PC-9 (cell line): ENCODE measurements around the gene ANKDD1A. TPM values are rescaled to one million over a fixed set of nuclear protein-coding genes. Genes with fewer than 3 reads are reported as not detected.

Experiments
- BruUV-seq: library from RNA; stranded (reverse); fragments of 400-500 nt; replicated peaks from 2 replicates; lab custom pipeline; 2021; lab: Mats Ljungman, UMichigan
- CTCF ChIA-PET: fragments of 300-600 bp; sonication (Branson Sonifier 250); formaldehyde crosslinking; loops from one replicate; lab custom pipeline; 2022; ENCODE audit warnings: antibody characterized with exemption; lab: Charles Lee
- POLR2A ChIA-PET: fragments of 300-600 bp; sonication (Branson Sonifier 250); formaldehyde crosslinking; loops from one replicate; lab custom pipeline; 2022; ENCODE audit warnings: antibody characterized with exemption; ENCODE audit not compliant: unreplicated experiment; lab: Charles Lee
- DNase-seq, 2 experiments: peaks; one replicate each; pipeline versions ENCODE4 v3.0.0 to v3.0.0-alpha.2; 2015 to 2022; ENCODE audit warnings: mixed read lengths in 1 of 2
- H2AFZ ChIP-seq: fragments of 200-600 bp; sonication (generic); 2 replicates; pipeline ENCODE4 v1.8.1; 2017; ENCODE audit warnings: antibody characterized with exemption
- H3F3A ChIP-seq: fragments of 200-600 bp; sonication (generic); 2 replicates; pipeline ENCODE4 v1.8.1; 2017; ENCODE audit warnings: antibody characterized with exemption, mild to moderate bottlenecking, low read depth; ENCODE audit not compliant: insufficient read depth
- H3K27ac ChIP-seq: fragments of 200-600 bp; sonication (generic); 2 replicates; pipeline ENCODE4 v1.6.1; 2016; ENCODE audit warnings: mixed run types
- H3K27me3 ChIP-seq: fragments of 200-600 bp; sonication (generic); 2 replicates; pipeline ENCODE4 v1.6.1; 2016; ENCODE audit warnings: low read depth, mixed run types; ENCODE audit not compliant: insufficient read depth
- H3K36me3 ChIP-seq: fragments of 200-600 bp; sonication (generic); 2 replicates; pipeline ENCODE4 v1.6.1; 2016; ENCODE audit warnings: low read depth, mixed run types
- H3K4me1 ChIP-seq: fragments of 200-600 bp; sonication (generic); replicated peaks from 2 replicates; pipeline ENCODE4 v1.6.1; 2016; ENCODE audit warnings: mixed run types; ENCODE audit not compliant: insufficient read depth
- H3K4me2 ChIP-seq: fragments of 200-600 bp; sonication (generic); 2 replicates; pipeline ENCODE4 v1.6.1; 2017; ENCODE audit warnings: mixed run types
- H3K4me3 ChIP-seq: fragments of 200-600 bp; sonication (generic); 2 replicates; pipeline ENCODE4 v1.6.1; 2016; ENCODE audit warnings: mixed run types
- H3K79me2 ChIP-seq: fragments of 200-600 bp; sonication (generic); 2 replicates; pipeline ENCODE4 v1.6.1; 2017; ENCODE audit warnings: low read depth, mixed run types
- H3K9me2 ChIP-seq: fragments of 200-600 bp; sonication (generic); 2 replicates; pipeline ENCODE4 v1.8.1; 2017; ENCODE audit warnings: mild to moderate bottlenecking; ENCODE audit not compliant: insufficient read depth
- H3K9me3 ChIP-seq: fragments of 200-600 bp; sonication (generic); 2 replicates; pipeline ENCODE4 v1.8.1; 2016; ENCODE audit warnings: low read depth; ENCODE audit not compliant: insufficient read depth
- H4K20me1 ChIP-seq: fragments of 200-600 bp; sonication (generic); 2 replicates; pipeline ENCODE4 v1.8.1; 2017; ENCODE audit not compliant: insufficient read depth
- CTCF ChIP-seq: fragments of 200-600 bp; sonication (generic); conservative IDR thresholded peaks from 2 replicates; pipeline ENCODE4 v1.6.1; 2017; ENCODE audit warnings: mixed run types, antibody characterized with exemption, mild to moderate bottlenecking, moderate library complexity
- EZH2 ChIP-seq: fragments of 200-600 bp; sonication (generic); IDR thresholded peaks from 2 replicates; pipeline ENCODE4 v1.8.0; 2017; ENCODE audit warnings: antibody characterized with exemption, low read depth
- intact Hi-C: fragments of 100-400 bp; cut with micrococcal nuclease; formaldehyde crosslinking; loops from one replicate; pipeline ENCODE4 v1.10.0; 2022; ENCODE audit not compliant: unreplicated experiment
- total RNA-seq: library from RNA; stranded (reverse); gene quantifications from 2 replicates; pipeline ENCODE4 v1.2.3, GENCODE V29; 2021

ANKDD1A gene
- total RNA-seq, 1 experiment from 2014 or later = 14.2 TPM

- Histone ChIP-seq H3F3A (no peaks in the 10 kb centered on the region), H3K9me3 (no peaks in the 10 kb centered on the region), H3K27ac (no peak overlapping the region), H3K4me1 (no peaks in the 10 kb centered on the region), H2AFZ (no peak overlapping the region), H4K20me1 (no peaks in the 10 kb centered on the region), H3K27me3 (no peaks in the 10 kb centered on the region), H3K4me3 (no peak overlapping the region), H3K9me2 (no peaks in the 10 kb centered on the region), H3K36me3 (no peaks in the 10 kb centered on the region), H3K79me2 (no peaks in the 10 kb centered on the region), H3K4me2 (no peak overlapping the region)
- intact Hi-C loops = no loop called here
- no peak for TF ChIP-seq EZH2
- TF ChIP-seq CTCF = no peak
- ChIA-PET POLR2A (no interaction called here), CTCF (no interaction called here)
- BruUV-seq = no TSS peak
- DNase-seq = no peak
Measured at GRCh38 chr15:64904189-64904588, 7.5 kb upstream of the ANKDD1A start.

GRCh38 chr15:64905119-64905831 lies 6.4 kb upstream of the ANKDD1A start:
- peak in 1 of 2 experiments; percentile 68 for DNase-seq
- Histone ChIP-seq H3K36me3 (no peaks in the 10 kb centered on the region), H2AFZ (peak overlapping the region; percentile 75), H3K4me3 (peak overlapping the region; percentile 35; the same call in 1 of the 2 replicates), H3K4me2 (peak overlapping the region; percentile 69), H3K4me1 (no peaks in the 10 kb centered on the region), H3K9me2 (no peaks in the 10 kb centered on the region), H3K9me3 (no peaks in the 10 kb centered on the region), H3K79me2 (no peaks in the 10 kb centered on the region), H3K27ac (no peak overlapping the region), H3K27me3 (no peaks in the 10 kb centered on the region), H3F3A (no peaks in the 10 kb centered on the region), H4K20me1 (no peaks in the 10 kb centered on the region)
- TF ChIP-seq EZH2 = no peak
- TF ChIP-seq CTCF = peak; percentile 73
- intact Hi-C loops = loop anchor here (1.0 kb wide), 1 partner anchor 174 kb away; no protein-coding TSS in a partner anchor
- no TSS peak for BruUV-seq
- ChIA-PET CTCF (no interaction called here), POLR2A (interaction anchor here (0.6 kb wide), 1 partner anchor 79 kb away, joined by 3 read pairs; no protein-coding TSS in a partner anchor)

GRCh38 chr15:64905941-64906340 lies 5.8 kb upstream of the ANKDD1A start:
- H2AFZ ChIP-seq = no peak overlapping the region
- no peak overlapping the region for H3K27ac ChIP-seq
- H3K9me3 ChIP-seq = no peaks in the 10 kb centered on the region
- POLR2A ChIA-PET = interaction anchor here (0.6 kb wide), 1 partner anchor 80 kb away, joined by 3 read pairs; no protein-coding TSS in a partner anchor
- no TSS peak for BruUV-seq
- TF ChIP-seq CTCF (no peak), EZH2 (no peak)
- no peaks in the 10 kb centered on the region for H3K9me2 ChIP-seq
- H3K36me3 ChIP-seq = no peaks in the 10 kb centered on the region
- no peak for DNase-seq
- intact Hi-C loops = loop anchor here (1.0 kb wide), 1 partner anchor 175 kb away; no protein-coding TSS in a partner anchor
- H3K27me3 ChIP-seq = no peaks in the 10 kb centered on the region
- H3K4me3 ChIP-seq = no peak overlapping the region
- no peaks in the 10 kb centered on the region for H3K79me2 ChIP-seq
- H4K20me1 ChIP-seq = no peaks in the 10 kb centered on the region
- CTCF ChIA-PET = interaction anchor here (0.6 to 1.0 kb wide), 2 partner anchors 57 to 70 kb away, joined by 3 to 4 read pairs; no protein-coding TSS in a partner anchor
- H3F3A ChIP-seq = no peaks in the 10 kb centered on the region
- H3K4me2 ChIP-seq = no peak overlapping the region
- H3K4me1 ChIP-seq = no peaks in the 10 kb centered on the region
